GM23338 (cell line): Measurements from ENCODE around the gene CBX5.

ENCODE experiments used
- CREB1 ChIP-seq: fragments of 250-450 bp; sonication (Bioruptor Pico); IDR thresholded peaks from 2 replicates; pipeline ENCODE4 v1.5.0; 2020; ENCODE audit warnings: low read depth, mild to moderate bottlenecking, moderate library complexity
- EZH2 ChIP-seq: fragments of 200-600 bp; sonication (generic); IDR thresholded peaks from one replicate; pipeline ENCODE4 v1.8.0; 2017; ENCODE audit warnings: antibody characterized with exemption, mild to moderate bottlenecking, low read depth; ENCODE audit not compliant: unreplicated experiment
- JUNB ChIP-seq: IDR thresholded peaks from one replicate; pipeline ENCODE4 v1.6.1; 2016; ENCODE audit warnings: antibody characterized with exemption; ENCODE audit not compliant: unreplicated experiment
- NANOG ChIP-seq: IDR thresholded peaks from 2 replicates; pipeline ENCODE4 v1.6.1; 2016; ENCODE audit warnings: antibody characterized with exemption, borderline replicate concordance
- POLR2AphosphoS5 ChIP-seq: IDR thresholded peaks from 2 replicates; pipeline ENCODE4 v1.6.1; 2016; ENCODE audit warnings: antibody characterized with exemption, low read depth
- REST ChIP-seq: IDR thresholded peaks from one replicate; pipeline ENCODE4 v1.6.1; 2018; ENCODE audit warnings: antibody characterized with exemption; ENCODE audit not compliant: unreplicated experiment
- ZNF331 ChIP-seq: fragments of 250-450 bp; sonication (Bioruptor Pico); IDR thresholded peaks from 2 replicates; pipeline ENCODE4 v1.5.0; 2020; ENCODE audit warnings: low read depth, mild to moderate bottlenecking, moderate library complexity
- TF ChIP-seq, protein P1 (sequence below), 2 experiments: fragments of 200-600 bp in 1 of 2; sonication (generic) in 1 of 2; conservative IDR thresholded peaks; 2 replicates each; pipeline versions ENCODE4 v1.5.1 to v1.6.1; 2016 to 2017; ENCODE audit warnings: antibody characterized with exemption in 2 of 2, low read depth in 2 of 2, mild to moderate bottlenecking in 2 of 2, moderate library complexity in 1 of 2

DNA sequence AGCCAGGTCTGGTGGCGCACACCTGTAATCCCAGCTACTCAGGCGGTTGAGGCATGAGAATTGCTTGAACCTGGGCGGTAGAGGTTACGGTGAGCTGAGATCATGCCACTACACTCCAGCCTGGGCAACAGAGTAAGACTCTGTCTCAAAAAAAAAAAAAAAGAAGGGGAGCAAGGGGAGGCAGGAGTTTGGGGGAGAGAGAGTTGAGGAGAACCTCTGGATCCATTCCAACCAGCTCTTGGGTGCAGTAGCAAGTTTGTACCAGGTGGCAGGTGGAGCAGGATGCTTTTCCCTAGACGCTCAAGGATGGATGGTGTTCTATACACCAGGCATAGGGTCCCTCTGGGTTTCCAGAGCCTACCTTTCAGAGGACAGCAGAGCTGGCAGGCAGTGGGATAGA is 19.0 kb upstream of the CBX5 start:
- TF ChIP-seq EZH2 (no peak), JUNB (no peak), ZNF331 (CRISPR knock-in tag) (no peak), POLR2AphosphoS5 (no peak), CREB1 (CRISPR knock-in tag) (no peak), NANOG (no peak), REST (no peak)
- TF ChIP-seq, protein P1, sequence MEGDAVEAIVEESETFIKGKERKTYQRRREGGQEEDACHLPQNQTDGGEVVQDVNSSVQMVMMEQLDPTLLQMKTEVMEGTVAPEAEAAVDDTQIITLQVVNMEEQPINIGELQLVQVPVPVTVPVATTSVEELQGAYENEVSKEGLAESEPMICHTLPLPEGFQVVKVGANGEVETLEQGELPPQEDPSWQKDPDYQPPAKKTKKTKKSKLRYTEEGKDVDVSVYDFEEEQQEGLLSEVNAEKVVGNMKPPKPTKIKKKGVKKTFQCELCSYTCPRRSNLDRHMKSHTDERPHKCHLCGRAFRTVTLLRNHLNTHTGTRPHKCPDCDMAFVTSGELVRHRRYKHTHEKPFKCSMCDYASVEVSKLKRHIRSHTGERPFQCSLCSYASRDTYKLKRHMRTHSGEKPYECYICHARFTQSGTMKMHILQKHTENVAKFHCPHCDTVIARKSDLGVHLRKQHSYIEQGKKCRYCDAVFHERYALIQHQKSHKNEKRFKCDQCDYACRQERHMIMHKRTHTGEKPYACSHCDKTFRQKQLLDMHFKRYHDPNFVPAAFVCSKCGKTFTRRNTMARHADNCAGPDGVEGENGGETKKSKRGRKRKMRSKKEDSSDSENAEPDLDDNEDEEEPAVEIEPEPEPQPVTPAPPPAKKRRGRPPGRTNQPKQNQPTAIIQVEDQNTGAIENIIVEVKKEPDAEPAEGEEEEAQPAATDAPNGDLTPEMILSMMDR (conservative IDR thresholded peaks at IDR 0.05; ENCODE audit: low read depth in 2 of 2): no peak
